SK-N-SH (cell line): Measurements from ENCODE around the gene MOB1B. TPM values are rescaled to one million over a fixed set of nuclear protein-coding genes. Genes with fewer than 3 reads are reported as not detected.

Source experiments
- CTCF ChIA-PET: fragments of 300-600, 350-600 bp; formaldehyde crosslinking; extraction: SDS; loops from one replicate; lab custom pipeline; 2021; lab: Yijun Ruan, JAX
- POLR2A ChIA-PET: fragments of 350-600 bp; sonication (Branson Sonifier 250); formaldehyde crosslinking; extraction: SDS; loops from one replicate; lab custom pipeline; 2020; ENCODE audit warnings: antibody characterized with exemption, inconsistent platforms; lab: Yijun Ruan, JAX
- DNase-seq: peaks from one replicate; pipeline ENCODE4 v3.0.0; 2012
- H2AFZ ChIP-seq: fragments of 200-600 bp; sonication (generic); 2 replicates; pipeline ENCODE4 v1.8.1; 2016; ENCODE audit warnings: antibody characterized with exemption, mild to moderate bottlenecking, low read depth
- H3F3A ChIP-seq: fragments of 200-600 bp; sonication (generic); replicated peaks from 2 replicates; pipeline ENCODE3; 2016; ENCODE audit warnings: antibody characterized with exemption, mild to moderate bottlenecking; ENCODE audit not compliant: insufficient read depth
- H3K27ac ChIP-seq, 2 experiments: fragments of 200-500 bp in 1 of 2; fragments of 200-600 bp in 1 of 2; sonication (Bioruptor generic) in 1 of 2; sonication (generic), shearing (Covaris generic) in 1 of 2; 2 replicates each; pipeline versions ENCODE4 v1.5.1 to v1.6.1; 2014 to 2016; ENCODE audit warnings: low read depth in 2 of 2, inconsistent platforms in 1 of 2, low read length in 1 of 2, mild to moderate bottlenecking in 1 of 2, mixed read lengths in 1 of 2
- H3K27me3 ChIP-seq: fragments of 200-600 bp; sonication (generic), shearing (Covaris generic); 2 replicates; pipeline ENCODE4 v1.6.1; 2016; ENCODE audit warnings: mixed run types; ENCODE audit not compliant: insufficient read depth
- H3K36me3 ChIP-seq, 2 experiments: fragments of 200-500 bp in 1 of 2; fragments of 200-600 bp in 1 of 2; sonication (Bioruptor generic) in 1 of 2; sonication (generic) in 1 of 2; replicated peaks in 1 of 2; 2 replicates each; pipeline versions ENCODE3 to v1.5.1; 2014 to 2016; ENCODE audit warnings: low read length in 1 of 2, mild to moderate bottlenecking in 1 of 2; ENCODE audit not compliant: insufficient read depth in 2 of 2, control insufficient read depth in 1 of 2
- H3K4me1 ChIP-seq, 2 experiments: fragments of 200-500 bp in 1 of 2; fragments of 200-600 bp in 1 of 2; sonication (Bioruptor generic) in 1 of 2; sonication (generic), shearing (Covaris generic) in 1 of 2; 2 replicates each; pipeline versions ENCODE4 v1.5.1 to v1.6.1; 2014 to 2016; ENCODE audit warnings: low read depth in 1 of 2, low read length in 1 of 2, mixed run types in 1 of 2; ENCODE audit not compliant: insufficient read depth in 2 of 2, control insufficient read depth in 1 of 2
- H3K4me2 ChIP-seq: fragments of 200-600 bp; sonication (generic), shearing (Covaris generic); 2 replicates; pipeline ENCODE4 v1.6.1; 2017; ENCODE audit warnings: mixed run types
- H3K4me3 ChIP-seq, 2 experiments: fragments of 200-500 bp in 1 of 2; fragments of 200-600 bp in 1 of 2; sonication (Bioruptor generic) in 1 of 2; sonication (generic), shearing (Covaris generic) in 1 of 2; 2 replicates each; pipeline versions ENCODE4 v1.5.1 to v1.8.1; 2014 to 2016; ENCODE audit warnings: low read depth in 2 of 2, inconsistent platforms in 1 of 2, low read length in 1 of 2, mild to moderate bottlenecking in 1 of 2, mixed read lengths in 1 of 2, moderate library complexity in 1 of 2
- H3K79me2 ChIP-seq: fragments of 200-600 bp; sonication (generic); 2 replicates; pipeline ENCODE4 v1.8.1; 2017; ENCODE audit warnings: mild to moderate bottlenecking; ENCODE audit not compliant: insufficient read depth
- H3K9ac ChIP-seq: fragments of 200-600 bp; sonication (generic); 2 replicates; pipeline ENCODE4 v1.6.1; 2017; ENCODE audit warnings: mixed run types
- H3K9me2 ChIP-seq: fragments of 200-600 bp; sonication (generic); 2 replicates; pipeline ENCODE4 v1.6.1; 2017; ENCODE audit warnings: mixed run types
- H3K9me3 ChIP-seq: fragments of 200-600 bp; sonication (generic); 2 replicates; pipeline ENCODE4 v1.6.1; 2017; ENCODE audit warnings: mixed run types, mild to moderate bottlenecking, moderate library complexity
- H4K20me1 ChIP-seq: fragments of 200-600 bp; sonication (generic); 2 replicates; pipeline ENCODE4 v1.6.1; 2017; ENCODE audit warnings: mild to moderate bottlenecking, mixed run types; ENCODE audit not compliant: insufficient read depth
- CHD2 ChIP-seq: fragments of 150-350 bp; IDR thresholded peaks from 2 replicates; pipeline ENCODE4 v1.6.1; 2018; ENCODE audit warnings: low read length; ENCODE audit not compliant: partially characterized antibody
- ELF1 ChIP-seq: IDR thresholded peaks from 2 replicates; pipeline ENCODE4 v1.4.0; 2012
- EP300 ChIP-seq, 2 experiments: IDR thresholded peaks; 2 replicates each; pipeline versions ENCODE4 v1.4.0 to v1.6.1; 2012; ENCODE audit warnings: borderline replicate concordance in 1 of 2, low read depth in 1 of 2, low read length in 1 of 2
- EZH2phosphoT487 ChIP-seq: fragments of 200-600 bp; sonication (generic); IDR thresholded peaks from 2 replicates; pipeline ENCODE4 v1.6.1; 2017; ENCODE audit warnings: low read depth, mixed run types, mild to moderate bottlenecking, antibody characterized with exemption, moderate library complexity, borderline replicate concordance
- GATA2 ChIP-seq: sonication (generic); formaldehyde crosslinking; IDR thresholded peaks from 2 replicates; pipeline ENCODE4 v1.5.0; 2020; ENCODE audit warnings: mild to moderate bottlenecking, missing genetic modification reagents
- NFIC ChIP-seq: IDR thresholded peaks from 2 replicates; pipeline ENCODE4 v1.4.0; 2012; ENCODE audit warnings: borderline replicate concordance
- PBX3 ChIP-seq: IDR thresholded peaks from 2 replicates; pipeline ENCODE4; 2012
- RAD21 ChIP-seq: IDR thresholded peaks from 2 replicates; pipeline ENCODE4 v1.6.1; 2012; ENCODE audit warnings: mild to moderate bottlenecking, low read length
- RCOR1 ChIP-seq: fragments of 150-350 bp; IDR thresholded peaks from 2 replicates; pipeline ENCODE4 v1.6.1; 2017; ENCODE audit warnings: antibody characterized with exemption, low read length
- WGBS: methylation state at CpG from one replicate; pipeline ENCODE4 v1.1.6; 2017; ENCODE audit warnings: low lambda C conversion rate; 5-methylcytosine and 5-hydroxymethylcytosine counted together
- polyA plus RNA-seq, 3 experiments: library from polyadenylated mRNA; depleted of rRNA; stranded (reverse); fragments of >200 nt; gene quantifications; 2 replicates each; pipeline ENCODE4 v1.2.3, GENCODE V29; 2012
- TF ChIP-seq, protein P1 (sequence below): IDR thresholded peaks from 2 replicates; pipeline ENCODE4 v1.6.1; 2012; ENCODE audit warnings: mild to moderate bottlenecking, low read depth, low read length, moderate library complexity
- TF ChIP-seq, protein P2 (sequence below): IDR thresholded peaks from 2 replicates; pipeline ENCODE4 v1.4.0; 2012; ENCODE audit warnings: low read depth, borderline replicate concordance

Gene MOB1B
- polyA plus RNA-seq, 1 of the 3 experiments (the other 2 are of a cell fraction), result 2.9 TPM

DNA sequence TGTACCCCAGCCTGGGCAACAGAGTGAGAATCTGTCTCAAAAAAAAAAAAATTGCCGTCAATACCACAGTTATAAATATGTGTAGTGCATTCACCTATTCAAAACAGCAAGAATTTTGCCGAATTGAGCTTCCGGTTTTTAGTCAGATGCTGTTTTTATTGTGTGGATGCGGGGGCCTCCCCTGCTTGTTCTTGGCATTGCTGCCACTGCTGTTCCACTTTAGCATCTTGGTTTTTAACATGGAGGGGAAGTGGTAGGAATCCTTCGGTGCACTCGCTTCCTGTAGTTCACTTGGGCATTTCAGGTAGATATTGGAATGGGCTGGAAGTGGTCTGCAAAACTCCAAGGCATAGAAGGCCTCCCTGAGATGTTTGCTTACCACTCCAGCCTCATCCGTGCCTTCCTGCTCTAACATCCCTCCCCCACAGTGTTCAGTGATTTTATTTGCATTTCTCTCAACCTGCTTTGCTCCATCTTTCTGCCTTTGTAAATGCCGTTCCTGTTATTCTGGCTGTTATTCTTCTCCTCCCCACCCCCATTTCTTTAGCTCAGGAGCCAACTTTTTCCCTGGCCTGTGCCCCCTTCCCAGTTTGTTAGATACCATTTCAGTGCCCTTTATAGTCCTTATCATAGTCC, 25.5 kb downstream of the MOB1B start:
- Histone ChIP-seq H3K79me2 (peaks cover 90% of the 10 kb centered on the region), H3K9me2 (no peaks in the 10 kb centered on the region), H3K4me2 (no peak overlapping the region), H3K27me3 (no peaks in the 10 kb centered on the region), H2AFZ (no peak overlapping the region), H4K20me1 (0 out of 2 replicates have a peak, but pooled peaks cover 13% of the 10 kb centered on the region), H3K4me3 (no peak overlapping the region), H3K4me1 (peaks cover 5 to 11% of the 10 kb centered on the region in 2 experiments; a peak in 3 of 4 replicates), H3K27ac (no peak overlapping the region), H3F3A (peaks cover 2% of the 10 kb centered on the region), H3K9me3 (no peaks in the 10 kb centered on the region), H3K36me3 (no peaks in the 10 kb centered on the region), H3K9ac (no peak overlapping the region)
- ChIA-PET CTCF (interaction anchor here (0.9 kb wide), 1 partner anchor 11 kb away, joined by 3 read pairs; no protein-coding TSS in a partner anchor), POLR2A (no interaction called here)
- TF ChIP-seq NFIC (no peak), PBX3 (no peak), CHD2 (no peak), RCOR1 (no peak), RAD21 (no peak), EZH2phosphoT487 (no peak), ELF1 (no peak), EP300 (IDR thresholded peaks at IDR 0.05; ENCODE audit: borderline replicate concordance in 1 of 2, low read depth in 1 of 2, low read length in 1 of 2) (no peak), GATA2 (CRISPR knock-in tag) (no peak)
- TF ChIP-seq, protein P1, sequence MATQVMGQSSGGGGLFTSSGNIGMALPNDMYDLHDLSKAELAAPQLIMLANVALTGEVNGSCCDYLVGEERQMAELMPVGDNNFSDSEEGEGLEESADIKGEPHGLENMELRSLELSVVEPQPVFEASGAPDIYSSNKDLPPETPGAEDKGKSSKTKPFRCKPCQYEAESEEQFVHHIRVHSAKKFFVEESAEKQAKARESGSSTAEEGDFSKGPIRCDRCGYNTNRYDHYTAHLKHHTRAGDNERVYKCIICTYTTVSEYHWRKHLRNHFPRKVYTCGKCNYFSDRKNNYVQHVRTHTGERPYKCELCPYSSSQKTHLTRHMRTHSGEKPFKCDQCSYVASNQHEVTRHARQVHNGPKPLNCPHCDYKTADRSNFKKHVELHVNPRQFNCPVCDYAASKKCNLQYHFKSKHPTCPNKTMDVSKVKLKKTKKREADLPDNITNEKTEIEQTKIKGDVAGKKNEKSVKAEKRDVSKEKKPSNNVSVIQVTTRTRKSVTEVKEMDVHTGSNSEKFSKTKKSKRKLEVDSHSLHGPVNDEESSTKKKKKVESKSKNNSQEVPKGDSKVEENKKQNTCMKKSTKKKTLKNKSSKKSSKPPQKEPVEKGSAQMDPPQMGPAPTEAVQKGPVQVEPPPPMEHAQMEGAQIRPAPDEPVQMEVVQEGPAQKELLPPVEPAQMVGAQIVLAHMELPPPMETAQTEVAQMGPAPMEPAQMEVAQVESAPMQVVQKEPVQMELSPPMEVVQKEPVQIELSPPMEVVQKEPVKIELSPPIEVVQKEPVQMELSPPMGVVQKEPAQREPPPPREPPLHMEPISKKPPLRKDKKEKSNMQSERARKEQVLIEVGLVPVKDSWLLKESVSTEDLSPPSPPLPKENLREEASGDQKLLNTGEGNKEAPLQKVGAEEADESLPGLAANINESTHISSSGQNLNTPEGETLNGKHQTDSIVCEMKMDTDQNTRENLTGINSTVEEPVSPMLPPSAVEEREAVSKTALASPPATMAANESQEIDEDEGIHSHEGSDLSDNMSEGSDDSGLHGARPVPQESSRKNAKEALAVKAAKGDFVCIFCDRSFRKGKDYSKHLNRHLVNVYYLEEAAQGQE, result no peak
- TF ChIP-seq, protein P2, sequence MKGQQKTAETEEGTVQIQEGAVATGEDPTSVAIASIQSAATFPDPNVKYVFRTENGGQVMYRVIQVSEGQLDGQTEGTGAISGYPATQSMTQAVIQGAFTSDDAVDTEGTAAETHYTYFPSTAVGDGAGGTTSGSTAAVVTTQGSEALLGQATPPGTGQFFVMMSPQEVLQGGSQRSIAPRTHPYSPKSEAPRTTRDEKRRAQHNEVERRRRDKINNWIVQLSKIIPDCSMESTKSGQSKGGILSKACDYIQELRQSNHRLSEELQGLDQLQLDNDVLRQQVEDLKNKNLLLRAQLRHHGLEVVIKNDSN, result no peak
- WGBS, result 91% methylated on average over 8 of the region's 8 CpGs
- no peak for DNase-seq
